ENCODE results near the gene PGLYRP2. TPM values are rescaled to one million over a fixed set of nuclear protein-coding genes. Genes with fewer than 3 reads are reported as not detected.

The PGLYRP2 gene
- total RNA-seq: not detected
- not detected for polyA plus RNA-seq (2013, experiment 1 of 2)
- not detected for polyA plus RNA-seq (2013, experiment 2 of 2)
- long read RNA-seq, experiment 1: 0 reads
- long read RNA-seq, experiment 2: 0 reads
- long read RNA-seq, experiment 3: 0 reads
- long read RNA-seq, experiment 4: 0 reads

GRCh38 chr19:15479391-15480345 lies at the start of gene PGLYRP2:
Gene PGLYRP2 (minus strand): TSS chr19:15479501. CDS start chr19:15479371, 130 bp downstream.
- no peak within 1 kb of the TSS for H3K4me3 Mint-ChIP-seq
- peaks cover 14% of the 10 kb centered on the region for H3K9me3 ChIP-seq (ENCODE audit: control insufficient read depth, low read length)
- H3K27me3 Mint-ChIP-seq (ENCODE audit: insufficient read depth): peaks cover 4% of the 10 kb centered on the region
- peak; percentile 65 for DNase-seq
- H3K27ac ChIP-seq (ENCODE audit: low read depth, low read length): no peak within 1 kb of the TSS
- no peaks in the 10 kb centered on the region for H3K4me1 Mint-ChIP-seq
- H3K9me3 Mint-ChIP-seq: peaks cover 74% of the 10 kb centered on the region
- no peaks in the 10 kb centered on the region for H3K27me3 ChIP-seq (ENCODE audit: control insufficient read depth, insufficient read depth, low read length, poor library complexity, severe bottlenecking)
- H3K4me3 ChIP-seq (ENCODE audit: low read length): no peak within 1 kb of the TSS
- H3K36me3 ChIP-seq (ENCODE audit: control insufficient read depth, insufficient read depth, low read length): no peaks in the 10 kb centered on the region
- H3K9ac ChIP-seq (ENCODE audit: extremely low read depth, low read length, poor library complexity, severe bottlenecking): no peak within 1 kb of the TSS
- H3K4me1 ChIP-seq (ENCODE audit: control insufficient read depth, insufficient read depth, low read length): no peaks in the 10 kb centered on the region
- 81 to 86% methylated on average over 12 to 16 of the region's 16 CpGs for WGBS, 2 experiments (ENCODE audit: insufficient coverage in 1 of 2, insufficient read length in 1 of 2)
- no peak within 1 kb of the TSS for H3K27ac Mint-ChIP-seq
- TF ChIP-seq CTCF (conservative IDR thresholded peaks at IDR 0.05): no peak
- H3K36me3 Mint-ChIP-seq (ENCODE audit: low read depth): no peaks in the 10 kb centered on the region

GRCh38 chr19:15527705-15528104 lies 48.4 kb upstream of the PGLYRP2 start:
- TF ChIP-seq CTCF (conservative IDR thresholded peaks at IDR 0.05): no peak
- no peaks in the 10 kb centered on the region for H3K27me3 ChIP-seq (ENCODE audit: control insufficient read depth, insufficient read depth, low read length, poor library complexity, severe bottlenecking)
- no peak overlapping the region for H3K9ac ChIP-seq (ENCODE audit: extremely low read depth, low read length, poor library complexity, severe bottlenecking)
- no peaks in the 10 kb centered on the region for H3K36me3 ChIP-seq (ENCODE audit: control insufficient read depth, insufficient read depth, low read length)
- Mint-ChIP-seq H3K36me3 (ENCODE audit: low read depth) (no peaks in the 10 kb centered on the region), H3K4me1 (no peaks in the 10 kb centered on the region), H3K27ac (no peak overlapping the region), H3K9me3 (peaks cover 93% of the 10 kb centered on the region), H3K4me3 (no peak overlapping the region), H3K27me3 (ENCODE audit: insufficient read depth) (no peaks in the 10 kb centered on the region)
- 47 to 51% methylated on average over 3 of the region's 3 CpGs for WGBS, 2 experiments (ENCODE audit: insufficient coverage in 1 of 2, insufficient read length in 1 of 2)
- H3K27ac ChIP-seq (ENCODE audit: low read depth, low read length): no peak overlapping the region
- DNase-seq: no peak
- H3K9me3 ChIP-seq (ENCODE audit: control insufficient read depth, low read length): peaks cover 58% of the 10 kb centered on the region
- no peaks in the 10 kb centered on the region for H3K4me1 ChIP-seq (ENCODE audit: control insufficient read depth, insufficient read depth, low read length)
- H3K4me3 ChIP-seq (ENCODE audit: low read length): no peak overlapping the region

GRCh38 chr19:15526408-15526807 lies 47.1 kb upstream of the PGLYRP2 start:
- peaks cover 92% of the 10 kb centered on the region for H3K9me3 Mint-ChIP-seq

More at GRCh38 chr19:15526408-15526807, 47.1 kb upstream of the PGLYRP2 start:
- Histone ChIP-seq H3K36me3 (ENCODE audit: control insufficient read depth, insufficient read depth, low read length) (no peaks in the 10 kb centered on the region), H3K27me3 (ENCODE audit: control insufficient read depth, insufficient read depth, low read length, poor library complexity, severe bottlenecking) (no peaks in the 10 kb centered on the region), H3K27ac (ENCODE audit: low read depth, low read length) (no peak overlapping the region), H3K4me1 (ENCODE audit: control insufficient read depth, insufficient read depth, low read length) (no peaks in the 10 kb centered on the region), H3K9ac (ENCODE audit: extremely low read depth, low read length, poor library complexity, severe bottlenecking) (no peak overlapping the region), H3K4me3 (ENCODE audit: low read length) (no peak overlapping the region), H3K9me3 (ENCODE audit: control insufficient read depth, low read length) (peaks cover 56% of the 10 kb centered on the region)
- WGBS, 2 experiments (ENCODE audit: insufficient coverage in 1 of 2, insufficient read length in 1 of 2): 72 to 80% methylated on average over 1 of the region's 2 CpGs
- no peak for DNase-seq
- no peak overlapping the region for H3K4me3 Mint-ChIP-seq
- H3K27me3 Mint-ChIP-seq (ENCODE audit: insufficient read depth): no peaks in the 10 kb centered on the region
- H3K36me3 Mint-ChIP-seq (ENCODE audit: low read depth): no peaks in the 10 kb centered on the region
- H3K27ac Mint-ChIP-seq: no peak overlapping the region
- no peaks in the 10 kb centered on the region for H3K4me1 Mint-ChIP-seq
- TF ChIP-seq CTCF (conservative IDR thresholded peaks at IDR 0.05): no peak
